Inflammatory macrophage treated with lipopolysaccharide for 4 hours (primary cell): ENCODE data around the gene CD34.
"Not testable (repeated sequence)": the region's sequence is repeated elsewhere in the genome, so short reads cannot be mapped to it uniquely, and the experiment has no call there.

ENCODE experiments used
- DNase-seq: peaks from one replicate; pipeline ENCODE4 v3.0.0-alpha.2; 2020

The CD34 gene

DNA sequence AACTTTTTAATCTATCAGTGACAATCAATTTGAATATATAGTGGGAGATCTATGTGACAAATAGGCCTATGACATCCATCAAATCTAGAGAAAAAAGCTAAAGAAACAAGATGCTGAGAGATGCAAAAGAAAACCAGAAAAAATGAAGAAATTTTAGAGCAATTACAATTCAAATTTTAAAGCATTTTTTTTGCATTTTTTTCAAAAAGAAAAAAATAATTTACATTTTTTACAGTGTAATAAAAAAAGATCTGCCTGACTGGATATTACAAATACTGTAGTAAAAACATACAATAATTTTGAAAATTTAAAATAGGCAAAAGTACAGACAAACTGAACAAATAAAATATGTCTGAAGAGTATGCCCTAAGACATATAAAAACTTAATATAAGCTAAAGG is 14.4 kb downstream of the CD34 start:
- no peak for DNase-seq

DNA sequence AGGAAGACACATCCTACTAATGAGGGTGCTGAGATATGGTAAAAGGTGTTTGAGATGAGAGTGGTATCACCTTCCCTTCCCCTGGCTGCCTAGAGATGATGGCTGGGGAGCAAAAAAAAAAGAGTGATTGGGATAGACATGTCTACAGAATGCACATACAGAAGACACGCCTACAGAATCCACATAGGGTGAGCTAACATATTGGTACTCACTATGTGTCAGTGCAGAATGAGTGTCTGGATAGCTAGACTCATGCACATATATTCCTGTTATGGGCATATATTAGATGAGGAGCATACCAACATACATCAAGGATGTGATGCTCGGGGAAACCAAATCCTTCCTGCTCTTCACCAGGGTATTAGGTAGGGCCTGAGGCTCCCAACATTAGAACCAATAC is 16.2 kb downstream of the CD34 start:
- no peak for DNase-seq

GRCh38 chr1:207893737-207894582 is 17.0 kb downstream of the CD34 start:
- DNase-seq, result no peak

- DNase-seq, result no peak
These were observed 18.2 kb downstream of the CD34 start for GRCh38 chr1:207892764-207893163.

DNA sequence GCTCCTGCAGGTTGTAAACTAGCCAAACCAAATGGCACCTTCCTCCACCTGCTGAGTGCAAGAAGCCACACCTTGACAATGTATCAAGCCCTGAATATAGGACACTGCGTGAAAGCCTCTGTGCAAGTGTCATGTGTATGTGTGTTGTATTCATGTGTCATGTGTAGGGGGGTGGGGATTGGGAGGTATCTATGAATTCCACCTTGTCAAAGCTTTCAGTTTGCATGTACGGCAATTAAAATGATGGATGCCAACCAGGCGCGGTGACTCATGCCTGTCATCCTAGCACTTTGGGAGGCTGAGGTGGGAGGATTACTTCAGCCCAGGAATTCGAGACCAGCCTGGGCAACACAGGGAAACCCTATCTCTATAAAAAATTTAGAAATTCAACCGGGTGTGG is 19.8 kb downstream of the CD34 start:
- no peak for DNase-seq

DNA sequence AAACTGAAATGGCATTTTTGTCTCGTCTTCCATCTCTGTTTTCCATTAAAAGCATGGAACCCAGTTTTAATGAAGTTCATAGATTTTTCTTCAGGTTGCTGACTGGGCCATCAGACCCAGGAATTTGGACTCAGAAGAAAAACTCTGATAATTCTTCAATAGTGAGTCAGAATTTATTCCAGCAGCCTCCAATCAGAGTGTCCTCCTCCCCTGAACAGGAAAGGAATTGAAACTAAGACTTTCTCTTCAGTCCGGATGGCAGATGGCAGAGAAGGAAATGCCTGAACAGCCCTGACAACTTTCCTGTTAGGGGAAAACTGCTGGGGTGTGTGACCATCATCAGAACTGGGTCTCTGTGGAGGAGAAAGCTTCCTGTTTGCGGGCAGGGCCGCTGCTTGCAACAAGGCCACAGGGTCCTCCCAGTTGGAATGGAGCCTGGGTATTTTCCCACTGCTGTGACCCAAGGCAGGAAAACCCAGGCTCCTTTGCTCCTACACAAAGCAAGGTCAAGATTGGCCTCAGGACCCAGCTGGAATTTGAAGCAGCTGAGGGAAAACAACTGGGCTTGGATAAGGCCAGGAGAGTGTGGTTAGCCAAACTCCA is 20.7 kb downstream of the CD34 start:
- DNase-seq, result peak; percentile 89

- DNase-seq, result no peak
These were observed 22.3 kb downstream of the CD34 start for GRCh38 chr1:207888652-207889051.

GRCh38 chr1:207887542-207888201 is 23.3 kb downstream of the CD34 start:
- no peak for DNase-seq

- no peak for DNase-seq
These were observed 24.7 kb downstream of the CD34 start for GRCh38 chr1:207886227-207886626.

GRCh38 chr1:207885129-207886032 is 25.5 kb downstream of the CD34 start:
- peak; percentile 75 for DNase-seq

DNA sequence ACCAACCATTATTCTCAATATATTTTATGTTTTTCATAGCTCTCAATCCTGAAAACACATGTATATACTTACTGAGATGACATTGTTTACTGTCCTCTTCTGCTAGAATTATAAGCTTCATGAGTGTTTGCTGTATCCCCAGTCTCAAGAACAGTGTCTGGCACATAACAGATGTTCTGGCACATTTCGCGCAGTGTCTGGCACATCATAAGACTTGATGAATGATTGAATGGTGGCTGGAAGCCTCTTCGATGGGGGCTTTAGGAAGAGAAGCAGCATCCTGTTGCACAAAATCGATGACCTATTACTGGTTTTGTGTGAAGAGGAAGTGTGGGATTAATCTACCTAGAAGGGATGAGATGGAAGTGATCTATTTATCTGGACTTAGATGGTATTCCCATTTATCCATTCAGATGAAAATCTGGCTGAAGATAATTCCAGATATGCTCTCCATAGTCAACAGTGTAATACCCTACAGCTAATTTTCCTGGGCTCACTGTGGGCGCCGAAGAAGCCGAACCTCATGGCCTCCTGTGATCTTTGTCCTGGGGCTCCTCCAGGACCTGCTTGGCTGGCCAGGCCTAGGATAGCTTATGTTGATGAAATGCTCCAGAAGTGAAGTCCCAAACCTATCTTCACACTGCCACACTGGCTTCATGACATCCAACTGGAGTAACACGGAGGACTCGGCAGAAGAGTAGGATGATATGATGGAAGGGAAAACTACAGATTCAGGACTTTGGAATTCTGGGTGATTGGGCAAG is 26.5 kb downstream of the CD34 start:
- no peak for DNase-seq

DNA sequence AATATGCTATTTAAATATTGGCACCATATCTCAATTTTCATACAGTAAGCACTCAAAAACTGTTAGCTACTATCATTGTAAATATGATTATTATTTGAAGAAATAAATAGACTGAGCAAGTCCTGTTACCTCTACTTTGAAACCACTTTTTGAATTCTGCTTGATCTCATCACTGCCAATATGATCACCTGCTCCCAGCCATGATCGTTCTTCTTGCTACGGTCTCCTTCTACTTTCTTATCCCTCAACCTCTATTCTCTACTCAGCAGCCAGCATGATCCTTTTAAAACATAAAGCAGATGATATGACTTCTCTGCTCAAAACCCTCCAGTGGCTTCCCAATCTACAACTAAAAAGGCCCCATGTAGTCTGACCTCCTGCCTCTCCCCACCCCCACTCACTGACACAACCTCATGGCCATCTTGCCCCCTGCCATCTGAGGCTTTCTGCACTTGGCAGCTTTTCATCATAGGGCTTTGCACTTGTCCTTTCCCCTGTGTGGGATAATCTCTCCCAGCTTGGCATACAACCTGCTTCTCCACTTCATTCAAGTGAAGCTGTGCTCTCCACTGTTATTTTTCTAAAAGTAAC is 27.2 kb downstream of the CD34 start:
- DNase-seq, result no peak

DNA sequence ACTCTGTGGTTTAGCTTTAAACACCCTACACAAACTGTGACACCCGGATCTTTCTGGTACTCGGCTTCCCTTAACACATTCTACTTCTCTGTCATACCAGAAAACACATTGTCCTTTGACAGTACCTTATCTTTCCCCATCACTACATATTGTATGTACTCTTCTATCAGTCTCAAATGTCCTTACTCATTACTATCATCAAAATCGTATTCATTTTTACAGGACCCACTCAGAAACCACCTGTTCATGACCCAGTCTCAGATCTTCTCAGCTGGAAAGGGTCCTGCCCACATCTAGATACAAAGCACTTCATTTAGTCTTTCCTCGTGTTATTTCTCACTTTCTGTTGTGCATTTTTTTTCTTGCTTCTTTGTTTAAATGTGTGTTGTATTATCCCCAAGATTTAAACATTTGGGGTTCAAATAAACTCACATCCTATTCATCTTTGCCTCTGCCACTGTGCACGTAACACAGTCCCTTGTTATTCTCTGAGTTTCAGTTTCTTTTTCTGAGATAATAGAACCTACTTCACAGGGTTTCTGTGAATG is 27.7 kb downstream of the CD34 start:
- DNase-seq, result no peak

DNA sequence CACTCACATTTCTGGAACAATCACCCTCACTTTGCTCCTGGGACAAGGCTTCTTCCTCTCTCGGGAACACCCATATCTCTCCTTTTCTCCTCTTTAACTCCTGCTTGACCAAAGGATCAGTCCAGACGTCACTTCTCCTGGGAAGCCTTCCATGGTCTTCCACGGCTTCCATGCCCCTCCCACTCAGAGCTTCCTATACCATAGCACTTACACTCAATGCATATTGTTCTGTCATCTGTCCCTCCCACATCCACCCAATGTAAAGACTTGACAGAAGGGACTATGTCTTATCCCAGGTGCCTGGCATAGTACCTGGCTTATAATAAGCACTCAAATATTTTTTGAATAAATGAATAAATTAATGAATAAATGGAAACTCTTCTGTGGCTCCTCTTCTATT is 28.2 kb downstream of the CD34 start:
- no peak for DNase-seq

GRCh38 chr1:207878939-207879338 is 32.0 kb downstream of the CD34 start:
- no peak for DNase-seq

- DNase-seq, result not testable (repeated sequence)
These were observed 33.0 kb downstream of the CD34 start for GRCh38 chr1:207877914-207878313.

GRCh38 chr1:207876131-207876530 is 34.8 kb downstream of the CD34 start:
- no peak for DNase-seq

DNA sequence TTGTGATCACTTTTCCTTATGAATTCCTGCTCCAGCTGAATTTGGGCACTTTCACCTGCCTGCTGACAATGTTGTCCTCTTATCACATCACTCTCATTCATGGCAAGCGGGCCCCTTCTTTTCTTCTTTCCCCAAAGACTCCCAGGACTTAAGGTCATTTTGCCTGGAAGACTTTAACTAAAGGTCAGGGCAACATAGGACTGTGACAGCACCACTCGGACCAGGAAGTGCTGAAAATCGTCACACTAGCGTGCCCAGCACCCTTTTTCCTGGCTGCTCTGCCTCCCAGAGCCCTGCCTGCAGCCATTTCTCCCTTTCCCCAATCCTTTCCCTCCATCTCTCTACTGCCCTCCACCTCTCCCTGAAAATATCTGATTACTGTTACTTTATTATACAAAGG is 35.4 kb downstream of the CD34 start:
- no peak for DNase-seq

DNA sequence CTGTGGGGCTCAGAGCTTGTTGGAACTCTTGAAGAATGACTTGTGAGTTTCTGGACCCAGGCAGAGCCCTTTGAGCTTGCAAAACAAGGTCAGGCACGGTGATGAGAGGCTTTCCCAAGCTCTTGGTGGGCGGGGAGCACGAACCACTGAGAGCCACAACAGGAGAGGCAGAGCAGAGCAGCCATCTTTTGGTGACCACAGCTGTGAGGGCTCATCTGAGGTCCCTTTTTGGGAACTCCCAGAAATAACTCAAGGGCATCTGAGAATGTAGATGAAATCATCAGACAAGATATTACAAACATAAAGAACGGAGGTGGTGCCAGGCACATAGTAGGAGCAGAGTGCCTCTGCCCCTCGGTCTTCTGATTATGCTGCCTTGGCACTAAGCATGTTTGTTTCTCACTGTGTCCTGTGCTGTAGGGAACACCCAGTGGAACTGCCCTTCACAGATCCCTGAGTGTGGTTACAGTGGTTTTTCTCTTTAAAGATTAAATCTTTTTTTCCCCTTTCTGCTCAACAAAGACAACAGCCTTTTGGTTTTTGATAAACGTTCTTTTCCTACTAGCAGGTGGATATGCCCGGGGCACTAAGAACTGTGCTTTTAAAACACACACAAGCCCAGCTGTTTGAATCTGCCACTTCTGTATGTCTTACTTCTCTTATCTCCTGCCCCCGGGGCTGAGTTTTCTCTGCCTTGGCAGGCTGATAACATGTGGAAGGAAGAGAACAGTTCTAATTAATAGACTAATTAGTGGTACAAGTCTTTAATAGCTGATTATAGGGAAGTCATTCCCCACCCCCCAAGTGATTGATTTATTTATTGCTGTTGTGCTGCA is 37.7 kb downstream of the CD34 start:
- DNase-seq, result peak; percentile 81

- no peak for DNase-seq
These were observed 38.3 kb downstream of the CD34 start for GRCh38 chr1:207872621-207873020.
